Measurements from ENCODE around the gene JAZF1.
"Not testable (repeated sequence)": the region's sequence is repeated elsewhere in the genome, so short reads cannot be mapped to it uniquely, and the experiment has no call there.

JAZF1 gene

GRCh38 chr7:27895551-27895950 lies 285.0 kb downstream of the JAZF1 start:
- DNase-seq, result no peak

GRCh38 chr7:27890205-27890849 lies 290.3 kb downstream of the JAZF1 start:
- DNase-seq, result no peak

- no peak for DNase-seq
Observed at GRCh38 chr7:27889800-27890199, 290.8 kb downstream of the JAZF1 start.

- no peak for DNase-seq
Observed at GRCh38 chr7:27888736-27889135, 291.9 kb downstream of the JAZF1 start.

GRCh38 chr7:27886710-27887109 lies 293.9 kb downstream of the JAZF1 start:
- not testable (repeated sequence) for DNase-seq

GRCh38 chr7:27885652-27886051 lies 294.9 kb downstream of the JAZF1 start:
- DNase-seq, result no peak

- DNase-seq, result no peak
Observed at GRCh38 chr7:27883696-27884095, 296.9 kb downstream of the JAZF1 start.

- no peak for DNase-seq
Observed at GRCh38 chr7:27876756-27877155, 303.8 kb downstream of the JAZF1 start.

- no peak for DNase-seq
Observed at GRCh38 chr7:27875832-27876231, 304.8 kb downstream of the JAZF1 start.

GRCh38 chr7:27875061-27875460 lies 305.5 kb downstream of the JAZF1 start:
- DNase-seq, result no peak

- peak; percentile 28 for DNase-seq
Observed at GRCh38 chr7:27873981-27874957, 306.3 kb downstream of the JAZF1 start.

- DNase-seq, result peak; percentile 26
Observed at GRCh38 chr7:27872356-27873275, 308.0 kb downstream of the JAZF1 start.

- no peak for DNase-seq
Observed at GRCh38 chr7:27871866-27872265, 308.7 kb downstream of the JAZF1 start.

GRCh38 chr7:27871086-27871485 lies 309.5 kb downstream of the JAZF1 start:
- no peak for DNase-seq

- no peak for DNase-seq
Observed at GRCh38 chr7:27870595-27870994, 310.0 kb downstream of the JAZF1 start.

GRCh38 chr7:27869056-27869455 lies 311.5 kb downstream of the JAZF1 start:
- DNase-seq, result no peak

GRCh38 chr7:27868131-27868550 lies 312.5 kb downstream of the JAZF1 start:
- no peak for DNase-seq

- DNase-seq, result no peak
Observed at GRCh38 chr7:27866828-27867672, 313.5 kb downstream of the JAZF1 start.

GRCh38 chr7:27866256-27866655 lies 314.3 kb downstream of the JAZF1 start:
- no peak for DNase-seq

GRCh38 chr7:27863880-27864279 lies 316.7 kb downstream of the JAZF1 start:
- DNase-seq, result no peak

- DNase-seq, result no peak
Observed at GRCh38 chr7:27861747-27862146, 318.8 kb downstream of the JAZF1 start.

GRCh38 chr7:27860800-27861199 lies 319.8 kb downstream of the JAZF1 start:
- no peak for DNase-seq
